Stimulated activated CD8-positive, alpha-beta memory T cell treated with anti-CD3 and anti-CD28 coated beads, Interleukin-2, amount 100 ng/mL, for 48 hours (primary cell): Measurements from ENCODE around the gene TNFRSF25.
"Not testable (repeated sequence)": the region's sequence is repeated elsewhere in the genome, so short reads cannot be mapped to it uniquely, and the experiment has no call there.

Experiments
- DNase-seq, 2 donors: peaks; one replicate each; pipeline ENCODE4 v3.0.0-alpha.2; 2020; ENCODE audit warnings: low read depth in 2 of 2

Gene TNFRSF25

GRCh38 chr1:6434186-6434585, 31.8 kb downstream of the TNFRSF25 start:
- DNase-seq: no peak

GRCh38 chr1:6431645-6432579, 34.1 kb downstream of the TNFRSF25 start:
- DNase-seq: not testable (repeated sequence)

GRCh38 chr1:6429660-6430411, 36.1 kb downstream of the TNFRSF25 start:
- not testable (repeated sequence) for DNase-seq

GRCh38 chr1:6428453-6428852, 37.5 kb downstream of the TNFRSF25 start:
- DNase-seq: not testable (repeated sequence)

- no peak for DNase-seq
Measured at GRCh38 chr1:6427441-6428390, 38.3 kb downstream of the TNFRSF25 start.

- no peak for DNase-seq
Measured at GRCh38 chr1:6426972-6427350, 39.0 kb downstream of the TNFRSF25 start.

GRCh38 chr1:6426277-6426971, 39.5 kb downstream of the TNFRSF25 start:
- DNase-seq: no peak

- no peak for DNase-seq
Measured at GRCh38 chr1:6425658-6426057, 40.3 kb downstream of the TNFRSF25 start.

- DNase-seq: no peak
Measured at GRCh38 chr1:6424619-6425593, 41.1 kb downstream of the TNFRSF25 start, which contains the start of gene ESPN. TSS of gene ESPN (plus strand) at chr1:6424776. CDS start at chr1:6424956, 180 bp downstream.

- no peak for DNase-seq
Measured at GRCh38 chr1:6424000-6424565, 41.9 kb downstream of the TNFRSF25 start.

GRCh38 chr1:6423321-6423999, 42.5 kb downstream of the TNFRSF25 start:
- DNase-seq: peak; percentile 55 to 66

- no peak for DNase-seq
Measured at GRCh38 chr1:6421266-6421665, 44.7 kb downstream of the TNFRSF25 start.

GRCh38 chr1:6420454-6421042, 45.4 kb downstream of the TNFRSF25 start:
- peak in 1 of 2 donors; percentile 15 for DNase-seq

GRCh38 chr1:6419804-6420453, 46.0 kb downstream of the TNFRSF25 start, which contains the start of gene HES2:
TSS of gene HES2 (minus strand) at chr1:6419919. CDS start at chr1:6419820, 99 bp downstream.
- no peak for DNase-seq

GRCh38 chr1:6419397-6419803, 46.6 kb downstream of the TNFRSF25 start:
- DNase-seq: no peak

- DNase-seq: no peak
Measured at GRCh38 chr1:6418668-6419396, 47.1 kb downstream of the TNFRSF25 start.
